GM18520 (cell line): ENCODE data around the gene PTPRD.
"Not testable (repeated sequence)": the region's sequence is repeated elsewhere in the genome, so short reads cannot be mapped to it uniquely, and the experiment has no call there.

Source experiments
- ATAC-seq: cut with Tn5 transposase; IDR thresholded peaks from one replicate; pipeline ENCODE4 v1.9.1; 2021; ENCODE audit not compliant: unreplicated experiment

The PTPRD gene

DNA sequence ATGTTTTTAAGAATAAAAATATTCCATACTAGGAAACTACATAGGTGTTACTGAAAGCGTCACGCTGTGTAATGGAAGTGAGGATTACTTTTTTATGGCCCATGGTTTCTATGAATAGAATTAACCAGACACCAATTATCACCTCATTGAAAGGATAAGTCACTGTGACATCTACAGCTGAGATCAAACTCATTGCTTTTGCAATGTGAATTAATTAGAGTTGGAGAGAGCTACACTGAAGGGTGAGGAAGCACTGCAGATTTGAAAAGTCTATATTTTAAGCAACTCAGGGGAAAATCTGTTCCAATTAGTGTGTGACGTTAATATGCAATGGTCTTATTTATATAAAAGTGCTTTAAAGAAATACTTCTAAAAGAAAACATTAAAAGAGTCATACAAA, 1513.2 kb downstream of the PTPRD start:
- ATAC-seq: no peak

DNA sequence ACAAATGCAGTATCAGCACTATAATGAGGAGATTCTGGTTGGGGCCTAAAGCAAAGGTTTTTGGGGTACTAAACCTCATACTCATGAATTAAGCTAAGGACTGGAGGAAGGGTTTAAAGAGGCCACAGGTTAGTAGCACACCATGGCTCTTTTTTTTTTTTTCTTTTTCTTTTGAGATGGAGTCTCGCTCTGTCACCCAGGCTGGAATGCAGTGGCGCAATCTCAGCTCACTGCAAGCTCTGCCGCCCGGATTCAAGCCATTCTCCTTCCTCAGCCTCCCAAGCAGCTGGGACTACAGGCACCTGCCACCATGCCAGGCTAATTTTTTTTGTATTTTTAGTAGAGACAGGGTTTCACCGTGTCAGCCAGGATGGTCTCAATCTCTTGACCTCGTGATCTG, 1515.5 kb downstream of the PTPRD start:
- not testable (repeated sequence) for ATAC-seq

DNA sequence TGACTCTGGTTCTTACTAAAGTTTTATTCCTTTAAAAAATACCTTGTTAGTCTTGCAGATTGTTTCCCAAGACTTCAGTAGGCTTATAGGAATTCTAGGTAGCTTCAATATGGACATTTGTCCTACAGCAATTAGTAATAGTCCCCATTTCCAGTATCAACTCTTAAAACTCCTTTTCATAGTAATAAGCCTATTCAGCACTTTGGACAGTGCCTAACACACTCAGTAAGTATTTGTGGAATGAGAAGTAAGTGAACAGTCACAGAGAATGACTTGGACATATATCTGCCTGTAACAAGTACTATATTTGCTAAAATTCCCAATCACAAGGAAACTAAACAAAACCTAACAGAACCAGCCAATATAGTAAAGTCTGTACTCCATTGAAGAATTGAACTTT, 1521.4 kb downstream of the PTPRD start:
- ATAC-seq: no peak

DNA sequence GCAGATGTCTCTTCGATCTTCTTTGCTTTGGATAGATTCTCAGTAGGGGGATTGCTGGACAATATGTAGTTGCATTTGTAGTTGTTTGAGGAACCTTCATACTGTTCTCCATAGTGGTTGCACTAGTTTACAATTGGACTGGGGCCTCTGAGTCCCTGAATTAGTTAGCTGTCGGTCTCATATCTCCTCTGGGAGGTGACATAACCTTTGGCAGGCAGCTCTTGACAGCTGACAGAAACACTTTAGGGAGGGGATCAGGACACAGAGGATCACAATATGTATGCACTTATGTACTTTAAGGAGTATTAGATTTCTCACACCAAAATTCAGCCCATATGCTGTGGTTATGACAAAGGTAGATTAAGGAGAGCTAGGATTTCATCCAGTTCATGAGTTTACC, 1533.3 kb downstream of the PTPRD start:
- no peak for ATAC-seq

DNA sequence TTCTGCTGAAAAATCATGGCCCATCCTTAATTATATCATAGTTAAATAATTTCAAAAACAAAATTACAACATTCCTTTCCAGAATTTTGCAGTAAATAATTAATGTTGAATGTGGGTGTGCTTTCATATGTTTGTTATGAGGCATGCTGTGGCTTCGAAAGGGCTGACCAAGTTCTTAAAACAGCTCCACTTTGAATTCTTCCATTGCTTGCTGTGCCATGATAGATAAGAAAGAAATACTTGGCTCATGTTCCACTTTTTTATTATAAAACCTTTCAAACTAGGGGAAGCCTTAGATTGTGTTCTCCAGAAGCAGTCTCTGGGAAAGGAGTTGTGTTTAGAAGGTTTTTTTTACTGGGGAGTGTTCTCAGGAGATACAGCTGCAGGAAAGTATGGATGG, 1534.5 kb downstream of the PTPRD start:
- no peak for ATAC-seq

DNA sequence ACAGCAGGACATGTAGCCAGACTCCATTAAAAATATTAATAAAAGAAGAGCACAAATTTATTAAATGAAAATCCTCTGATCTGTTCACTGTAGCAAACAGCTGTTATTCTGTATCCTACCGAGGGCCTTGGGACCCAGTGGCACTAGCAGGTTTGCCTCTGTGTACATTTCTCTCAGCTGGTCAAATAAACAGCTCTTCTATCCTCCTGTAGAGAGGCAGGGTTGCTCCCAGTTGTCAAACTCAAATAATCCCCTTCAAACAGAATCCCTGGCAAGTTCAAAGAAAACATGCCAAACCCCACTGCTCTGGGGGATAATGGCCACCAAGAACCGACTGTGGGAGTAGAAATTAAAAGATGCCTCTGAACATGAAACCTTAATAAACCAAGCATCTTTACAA, 1551.2 kb downstream of the PTPRD start:
- no peak for ATAC-seq

DNA sequence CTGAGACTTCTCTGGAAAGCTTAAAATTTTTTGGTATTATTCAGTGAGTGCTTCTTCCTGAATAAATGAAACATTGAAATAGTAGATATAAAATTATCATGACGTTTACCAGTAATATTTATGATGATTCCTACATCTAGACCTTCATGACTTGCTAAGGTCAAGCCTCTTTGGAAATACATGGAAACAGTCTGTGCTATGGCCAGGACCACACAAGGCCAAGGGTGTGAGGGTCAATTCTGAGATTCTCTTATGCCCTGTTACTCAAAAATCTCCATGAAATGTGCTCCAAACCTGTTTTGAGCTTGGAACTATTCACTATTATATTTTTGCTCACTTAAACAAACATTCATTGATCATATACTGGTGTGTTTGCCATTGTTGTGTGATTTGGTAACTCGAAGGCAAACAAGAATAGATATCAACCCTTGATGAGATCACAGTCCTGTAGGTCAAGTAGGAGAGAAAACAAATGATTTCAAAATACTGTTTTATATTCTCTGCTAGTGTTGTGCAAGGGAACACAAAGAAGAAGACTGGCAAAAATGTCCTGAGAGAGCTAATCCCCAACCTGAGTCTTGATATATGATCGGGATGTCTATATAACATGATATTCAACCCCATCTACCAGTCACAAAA, 1558.3 kb downstream of the PTPRD start:
- ATAC-seq: no peak

DNA sequence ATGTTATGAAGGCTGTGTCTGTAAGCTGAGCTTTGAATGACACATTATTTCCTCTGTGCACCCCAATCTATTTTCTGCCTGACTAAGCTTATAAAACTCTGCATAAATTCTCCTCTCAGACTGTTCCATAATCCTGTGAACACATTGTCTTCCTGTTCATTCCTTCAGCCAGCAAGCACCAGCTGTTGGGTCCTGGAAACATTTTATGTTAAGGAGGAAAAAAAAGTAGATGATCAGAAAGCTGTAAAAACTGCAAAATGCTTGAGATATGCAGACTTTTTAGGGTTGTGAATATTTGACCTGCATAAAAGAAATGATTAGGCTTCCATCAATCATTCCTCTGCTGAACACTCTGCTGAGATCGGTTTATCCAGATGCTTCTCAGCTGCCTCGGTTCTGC, 1567.2 kb downstream of the PTPRD start:
- no peak for ATAC-seq

DNA sequence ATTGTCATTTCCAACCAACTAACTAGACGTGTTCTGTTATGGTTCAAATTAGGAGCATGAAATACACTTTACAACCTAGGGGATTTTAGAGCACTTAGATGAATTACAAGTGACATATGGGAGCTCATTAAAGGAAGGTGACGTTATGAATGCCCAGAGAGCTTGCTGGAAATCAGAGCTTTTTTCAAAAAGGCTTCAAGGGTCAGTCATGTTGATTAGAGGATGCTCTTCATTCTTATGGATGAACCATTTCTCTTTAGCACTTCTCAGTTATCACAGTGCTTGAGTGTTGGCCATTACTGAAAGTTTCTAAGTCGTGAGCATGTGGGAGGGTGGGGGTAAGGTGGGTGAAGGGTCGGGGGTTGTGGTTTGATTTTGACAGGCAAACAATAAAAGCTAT, 1567.7 kb downstream of the PTPRD start:
- no peak for ATAC-seq

DNA sequence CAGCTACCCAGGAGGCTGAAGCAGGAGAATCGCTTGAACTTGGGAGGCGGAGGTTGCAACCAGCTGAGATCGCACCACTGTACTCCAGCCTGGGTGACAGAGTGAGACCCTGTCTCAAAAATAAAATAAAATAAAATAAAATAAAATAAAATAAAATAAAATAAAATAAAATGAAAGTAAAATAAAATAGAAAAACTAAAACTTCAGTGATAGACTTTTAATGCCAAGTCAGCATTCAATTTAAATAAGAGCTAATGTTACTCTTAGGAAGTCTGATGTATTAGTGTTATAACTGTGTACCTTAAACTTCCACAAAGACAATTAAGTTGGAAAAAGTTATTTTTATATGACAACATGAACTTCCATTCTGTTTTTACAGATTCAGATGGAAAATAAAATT, 1569.0 kb downstream of the PTPRD start:
- ATAC-seq: not testable (repeated sequence)

DNA sequence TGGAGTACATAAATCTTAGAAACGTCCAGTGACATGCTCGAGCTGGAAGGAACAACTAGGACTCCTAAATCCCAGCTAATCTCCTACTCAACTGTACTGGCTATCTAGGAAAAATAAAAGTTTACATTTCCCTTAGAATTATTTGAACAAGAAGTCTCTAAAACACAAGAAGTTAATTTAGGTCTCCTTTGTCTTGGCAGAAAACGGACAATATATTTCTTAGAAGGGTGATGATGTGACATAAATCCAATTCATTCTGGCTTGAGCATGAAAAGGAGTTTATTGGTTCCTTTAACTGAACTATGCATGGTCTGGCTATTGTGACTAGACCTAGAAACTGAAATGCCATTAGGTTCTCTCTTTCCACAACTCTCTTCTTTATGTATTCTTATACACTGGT, 1571.0 kb downstream of the PTPRD start:
- no peak for ATAC-seq

DNA sequence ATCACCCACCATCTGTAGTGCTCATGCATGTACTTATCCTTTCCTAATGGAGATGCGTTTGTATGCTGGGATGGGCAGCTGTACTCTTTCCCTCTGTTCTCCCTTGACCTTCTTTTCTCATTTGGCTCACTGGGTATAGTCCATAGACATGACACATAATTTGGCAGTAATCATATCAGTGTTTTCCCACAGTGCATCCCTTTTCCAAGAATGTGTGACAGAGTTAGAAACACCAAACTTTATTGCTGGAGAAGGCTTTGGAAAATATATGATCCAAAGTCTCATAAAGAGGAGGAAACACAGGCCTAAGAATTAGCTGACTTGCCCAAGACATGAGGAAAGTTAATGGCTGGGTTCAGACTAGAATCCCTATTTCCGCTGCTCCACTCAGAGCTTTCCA, 1579.8 kb downstream of the PTPRD start:
- ATAC-seq: no peak

DNA sequence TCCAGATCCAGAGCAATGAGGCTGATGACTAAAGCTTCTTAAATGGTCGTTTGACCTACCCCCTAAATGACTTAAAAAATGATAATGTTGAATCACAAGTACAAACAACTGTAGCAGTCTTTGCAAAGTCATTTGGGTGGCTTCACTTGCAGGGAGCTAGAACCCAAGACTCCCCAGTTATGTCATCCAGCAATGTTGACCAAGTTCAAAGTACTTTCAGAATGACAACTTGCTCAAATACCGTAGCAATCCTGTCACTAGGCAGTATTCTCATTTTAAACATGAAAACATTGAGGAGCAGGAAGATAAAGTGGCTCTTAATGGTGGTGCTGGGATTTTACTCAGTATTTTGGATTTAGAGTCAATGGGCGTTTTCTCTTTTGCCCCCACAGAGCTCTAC, 1596.2 kb downstream of the PTPRD start:
- ATAC-seq: no peak

DNA sequence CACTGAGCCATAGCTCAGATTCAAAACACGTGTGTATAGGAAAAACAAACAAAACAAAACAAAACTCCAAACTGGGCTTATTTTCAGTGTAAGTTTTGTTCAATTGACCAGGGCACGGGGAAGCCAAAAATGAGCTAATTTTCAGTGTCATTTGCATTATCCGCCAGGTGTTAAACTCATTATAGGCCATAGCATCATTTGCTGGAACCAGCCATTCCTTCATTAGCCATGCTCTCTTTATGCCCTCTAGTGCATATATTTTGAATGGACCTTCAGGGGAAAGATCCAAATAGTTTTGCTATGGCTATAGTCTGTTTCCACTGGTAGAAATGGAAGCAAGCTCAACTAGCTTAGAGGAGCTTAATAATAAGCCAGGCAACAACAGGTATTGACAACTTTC, 1608.0 kb downstream of the PTPRD start:
- no peak for ATAC-seq

DNA sequence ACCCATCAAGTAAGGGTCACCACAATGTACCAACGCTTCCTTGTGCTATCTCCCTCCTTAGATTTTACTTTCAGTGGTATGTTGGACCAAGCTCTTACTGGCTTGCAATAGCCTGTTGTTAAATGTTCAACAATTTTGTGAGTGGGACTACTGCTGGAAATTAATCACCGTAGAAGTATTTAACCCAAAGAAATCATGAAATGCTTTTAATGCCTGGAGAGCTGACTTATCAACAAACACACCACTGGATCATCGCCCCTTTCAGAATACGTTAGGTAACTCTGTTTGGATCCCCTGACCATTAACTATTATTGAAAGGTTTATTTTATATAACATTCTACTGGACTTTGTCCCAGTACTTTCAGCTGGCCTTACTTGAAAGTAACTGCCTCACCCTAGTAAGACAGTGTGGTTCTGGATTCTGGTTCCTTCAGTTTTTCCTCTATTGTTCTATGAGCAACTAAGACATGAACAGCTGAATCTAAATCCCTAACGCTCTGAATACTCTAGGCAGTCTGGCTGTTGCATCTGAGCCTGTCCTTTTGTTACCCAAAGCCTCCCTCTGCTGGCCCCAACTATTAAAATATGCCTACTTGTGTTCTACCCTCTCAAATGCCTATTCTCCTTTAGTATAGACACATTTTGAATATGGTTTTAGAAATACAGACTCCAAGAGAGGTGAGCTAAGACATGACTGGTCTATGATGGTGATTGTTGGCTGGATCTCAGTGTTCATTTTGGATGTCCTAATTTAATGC, 1609.8 kb downstream of the PTPRD start:
- no peak for ATAC-seq

DNA sequence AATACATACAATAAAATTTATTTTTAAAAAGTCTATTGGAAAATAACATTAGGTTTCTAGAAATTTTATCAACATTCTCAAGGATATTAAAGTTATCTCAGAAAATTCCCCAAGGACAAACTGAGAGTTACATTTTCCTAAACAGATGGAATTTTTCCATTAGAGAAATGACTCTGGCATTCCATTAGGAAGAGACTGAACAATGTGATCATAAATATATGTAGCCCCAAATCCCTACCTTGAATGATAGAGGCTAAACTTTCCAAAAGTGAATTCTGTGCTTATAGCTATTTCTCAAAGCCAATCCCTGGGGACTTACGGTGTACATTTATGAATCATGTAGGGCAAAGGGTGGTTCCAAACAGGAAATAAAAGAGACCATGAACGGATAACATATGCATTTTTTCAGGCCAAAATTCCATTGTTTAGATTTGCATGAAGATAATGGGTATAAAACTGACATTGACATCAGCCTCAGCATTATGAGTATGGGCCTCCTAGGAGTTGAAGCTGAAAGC, 1632.2 kb downstream of the PTPRD start:
- no peak for ATAC-seq

DNA sequence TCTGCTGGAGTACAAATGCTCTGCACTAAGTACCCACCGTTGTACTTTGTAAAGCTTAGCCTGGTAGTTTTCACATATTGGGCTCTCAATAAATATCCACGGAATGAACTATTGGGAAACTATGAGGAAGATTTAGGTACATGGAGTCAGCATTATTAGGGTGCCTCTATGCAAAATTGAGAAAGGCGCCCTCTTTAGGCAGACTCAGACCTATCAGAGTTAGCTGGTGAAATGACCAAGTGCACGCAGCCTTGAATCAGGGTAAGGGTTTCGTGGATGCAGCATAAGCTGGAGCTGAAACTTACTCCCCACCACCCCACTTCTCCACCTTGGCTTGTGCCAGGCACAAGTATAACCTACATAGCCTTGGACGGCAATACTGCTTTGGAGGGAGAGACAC, 1634.5 kb downstream of the PTPRD start:
- ATAC-seq: no peak

DNA sequence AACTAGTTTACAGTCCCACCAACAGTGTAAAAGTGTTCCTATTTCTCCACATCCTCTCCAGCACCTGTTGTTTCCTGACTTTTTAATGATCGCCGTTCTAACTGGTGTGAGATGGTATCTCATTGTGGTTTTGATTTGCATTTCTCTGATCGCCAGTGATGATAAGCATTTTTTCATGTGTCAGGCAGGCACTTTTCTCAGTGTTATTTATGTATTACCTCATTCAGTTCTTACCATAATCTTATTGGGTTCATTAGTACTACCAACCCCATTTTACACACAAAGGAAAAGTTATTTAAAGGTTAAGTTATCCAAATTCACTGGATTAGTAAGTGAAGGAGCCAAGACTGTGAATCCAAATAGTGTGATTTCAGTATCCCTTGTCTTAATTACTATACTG, 1644.5 kb downstream of the PTPRD start:
- not testable (repeated sequence) for ATAC-seq

DNA sequence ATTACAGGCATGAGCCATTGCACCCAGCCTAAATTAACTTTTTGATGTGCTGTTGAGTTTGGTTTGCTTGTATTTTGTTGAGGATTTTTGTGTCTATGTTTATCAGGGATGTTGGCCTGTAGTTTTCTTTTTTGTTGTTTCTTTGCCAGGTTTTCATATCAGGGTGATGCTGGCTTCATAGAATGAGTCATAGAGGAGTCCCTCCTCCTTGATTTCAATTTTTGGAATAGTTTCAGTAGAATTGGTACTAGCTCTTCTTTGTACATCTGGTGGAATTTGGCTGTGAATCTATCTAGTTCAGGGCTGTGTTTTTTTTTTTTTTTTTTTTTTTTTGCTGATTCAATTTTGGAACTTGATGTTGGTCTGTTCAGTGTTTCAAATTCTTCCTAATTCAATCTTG, 1648.9 kb downstream of the PTPRD start:
- ATAC-seq: no peak

DNA sequence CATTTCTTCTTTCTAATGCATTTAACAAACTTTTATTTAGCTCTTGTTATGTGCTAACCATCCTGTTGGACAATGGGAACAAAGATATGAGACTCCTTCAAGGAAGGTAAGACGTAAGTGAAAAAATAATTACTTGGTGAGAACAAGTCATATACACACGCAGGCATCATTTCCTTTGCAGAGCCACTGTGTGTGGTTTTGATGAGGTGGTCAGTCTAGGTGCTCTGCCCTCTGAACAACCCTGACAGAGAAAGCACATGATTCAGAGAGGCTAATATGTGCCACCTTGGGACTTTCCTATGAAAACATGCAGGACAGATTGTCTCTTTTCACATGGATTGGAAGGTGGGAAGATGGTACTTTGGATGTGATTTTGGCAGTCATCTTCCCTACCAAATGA, 1650.7 kb downstream of the PTPRD start:
- no peak for ATAC-seq

DNA sequence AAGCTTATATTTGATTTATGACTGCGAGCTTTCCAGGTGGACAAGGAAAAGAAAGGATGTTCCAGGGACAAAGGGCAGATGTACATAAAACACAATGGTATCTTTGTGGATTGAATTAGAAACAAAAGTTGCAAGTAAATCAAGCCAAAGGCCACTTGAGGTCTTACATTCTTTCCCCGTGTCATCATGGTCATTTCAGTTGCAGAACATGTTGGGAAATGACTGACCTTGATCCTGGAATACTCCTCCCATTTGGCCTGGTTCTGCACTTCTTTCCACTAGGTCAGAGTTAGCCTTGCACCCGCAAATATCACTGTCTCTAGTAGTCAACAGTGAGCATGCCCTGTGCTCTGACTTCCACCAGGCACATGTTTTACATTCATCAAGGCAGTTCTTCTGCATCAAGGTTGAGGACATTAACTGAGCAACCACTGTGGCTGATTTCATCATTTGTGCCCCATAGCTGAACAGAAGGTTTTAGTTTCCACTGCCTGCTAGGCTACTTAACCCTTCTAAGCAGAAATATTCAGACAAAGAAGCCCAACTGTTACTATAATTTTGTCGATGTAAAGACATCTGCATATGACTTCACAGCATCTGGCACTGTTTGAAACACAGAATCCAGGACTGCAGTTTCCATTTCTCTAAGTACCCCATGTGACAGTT, 1651.5 kb downstream of the PTPRD start:
- no peak for ATAC-seq

DNA sequence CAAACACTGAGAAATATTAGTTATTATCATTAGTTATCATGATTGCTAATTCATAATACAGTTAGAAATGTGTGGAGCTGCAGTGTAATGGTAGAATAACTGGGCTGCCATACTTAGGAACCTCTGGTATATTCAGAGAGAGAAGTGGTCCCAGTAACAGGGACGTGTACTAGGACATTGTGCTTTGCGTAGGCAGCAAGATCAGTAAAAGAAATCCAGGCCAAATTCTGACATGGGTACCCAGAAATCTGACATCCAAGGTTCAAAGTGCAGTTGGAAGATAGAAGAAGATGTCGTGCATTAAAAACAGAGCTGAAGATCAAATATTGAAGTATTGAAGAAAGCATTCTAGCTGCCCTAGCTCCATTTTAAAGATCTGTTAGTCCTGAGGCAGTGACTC, 1652.5 kb downstream of the PTPRD start:
- ATAC-seq: no peak
